ENCODE data around the gene CTBP2.

Gene CTBP2

DNA sequence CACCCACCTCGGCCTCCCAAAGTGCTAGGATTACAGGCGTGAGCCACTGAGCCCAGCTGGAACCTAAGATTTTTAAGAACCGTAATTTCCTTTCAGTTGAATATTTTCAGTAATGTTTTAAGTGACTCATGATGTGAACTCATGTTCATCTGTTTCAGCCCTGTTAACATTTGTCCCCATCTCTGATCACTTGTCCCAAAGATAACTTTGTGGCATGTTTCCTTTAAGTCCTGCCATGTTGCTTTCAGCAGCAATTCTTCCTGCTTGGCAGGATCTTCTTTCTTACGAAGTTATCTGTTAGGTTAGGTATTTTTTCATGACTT lies 199.2 kb downstream of the CTBP2 start:
- CTCF ChIA-PET = interaction anchor here (1.4 to 2.0 kb wide), 2 partner anchors 9 to 31 kb away, joined by 3 to 6 read pairs; no protein-coding TSS in a partner anchor

DNA sequence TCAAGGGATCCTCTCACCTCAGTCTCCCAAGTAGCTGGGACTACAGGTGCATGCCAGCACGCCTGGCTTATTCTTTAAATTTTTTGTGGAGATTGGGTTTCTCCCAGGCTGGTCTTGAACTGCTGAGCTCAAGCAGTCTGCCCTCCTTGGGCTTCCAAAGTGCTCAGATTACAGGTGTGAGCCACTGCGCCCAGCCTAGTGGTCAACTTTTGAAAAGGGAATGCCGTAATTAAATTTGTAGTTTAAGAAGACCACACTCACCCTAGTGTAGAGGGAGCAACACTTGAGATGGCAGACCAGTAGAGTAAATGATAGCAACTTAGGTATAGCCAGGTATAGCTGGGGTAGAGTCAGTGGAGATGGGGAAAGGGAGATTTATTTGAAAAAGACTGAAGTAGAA lies 200.8 kb downstream of the CTBP2 start:
- ChIA-PET POLR2A (no interaction called here), CTCF (interaction anchor here (1.5 kb wide), 1 partner anchor 13 kb away, joined by 4 read pairs; no protein-coding TSS in a partner anchor)
- TF ChIP-seq CTCF (IDR thresholded peaks at IDR 0.05; ENCODE audit: insufficient read depth, low read length, missing control alignments) = no peak
- no peak overlapping the region for H3K4me3 ChIP-seq (ENCODE audit: low read depth, low read length)
- DNase-seq (ENCODE audit: low read depth, low spot score) = no peak

More for the DNA sequence above, 199.2 kb downstream of the CTBP2 start:
- DNase-seq (ENCODE audit: low read depth, low spot score) = no peak
- TF ChIP-seq CTCF (IDR thresholded peaks at IDR 0.05; ENCODE audit: insufficient read depth, low read length, missing control alignments) = no peak
- POLR2A ChIA-PET = no interaction called here
- no peak overlapping the region for H3K4me3 ChIP-seq (ENCODE audit: low read depth, low read length)

DNA sequence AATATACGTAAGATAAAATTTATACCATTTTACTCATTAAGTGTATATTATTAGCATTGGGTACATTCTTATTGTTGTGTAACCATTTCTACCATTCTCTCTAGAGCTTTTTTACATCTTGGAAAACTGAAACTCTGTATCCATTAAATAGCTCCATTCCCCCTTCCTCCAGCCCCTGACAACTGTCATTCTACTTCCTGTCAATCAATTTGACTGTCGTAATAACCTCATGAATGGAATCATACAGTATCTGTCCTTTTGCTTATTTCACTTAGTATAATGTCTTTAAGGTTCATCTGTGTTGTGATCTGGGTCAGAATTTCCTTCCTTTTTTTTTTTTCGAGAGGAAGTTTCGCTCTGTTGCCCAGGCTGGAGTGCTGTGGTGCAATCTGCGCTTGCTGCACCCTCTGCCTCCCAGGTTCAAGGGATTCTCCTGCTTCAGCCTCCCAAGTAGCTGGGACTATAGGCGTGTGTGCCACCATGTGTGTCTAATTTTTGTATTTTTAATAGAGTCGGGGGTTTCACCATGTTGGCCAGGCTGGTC lies 202.9 kb downstream of the CTBP2 start:
- ChIA-PET CTCF (interaction anchor here (1.0 kb wide), 1 partner anchor 13 kb away, joined by 3 read pairs; no protein-coding TSS in a partner anchor), POLR2A (no interaction called here)
- no peak overlapping the region for H3K4me3 ChIP-seq (ENCODE audit: low read depth, low read length)
- no peak for DNase-seq (ENCODE audit: low read depth, low spot score)
- no peak for TF ChIP-seq CTCF (IDR thresholded peaks at IDR 0.05; ENCODE audit: insufficient read depth, low read length, missing control alignments)

GRCh38 chr10:124956764-124957163 lies 203.6 kb downstream of the CTBP2 start:
- no peak overlapping the region for H3K4me3 ChIP-seq (ENCODE audit: low read depth, low read length)
- ChIA-PET CTCF (interaction anchor here (1.0 kb wide), 1 partner anchor 12 kb away, joined by 3 read pairs; no protein-coding TSS in a partner anchor), POLR2A (no interaction called here)
- DNase-seq (ENCODE audit: low read depth, low spot score) = no peak
- TF ChIP-seq CTCF (IDR thresholded peaks at IDR 0.05; ENCODE audit: insufficient read depth, low read length, missing control alignments) = no peak

DNA sequence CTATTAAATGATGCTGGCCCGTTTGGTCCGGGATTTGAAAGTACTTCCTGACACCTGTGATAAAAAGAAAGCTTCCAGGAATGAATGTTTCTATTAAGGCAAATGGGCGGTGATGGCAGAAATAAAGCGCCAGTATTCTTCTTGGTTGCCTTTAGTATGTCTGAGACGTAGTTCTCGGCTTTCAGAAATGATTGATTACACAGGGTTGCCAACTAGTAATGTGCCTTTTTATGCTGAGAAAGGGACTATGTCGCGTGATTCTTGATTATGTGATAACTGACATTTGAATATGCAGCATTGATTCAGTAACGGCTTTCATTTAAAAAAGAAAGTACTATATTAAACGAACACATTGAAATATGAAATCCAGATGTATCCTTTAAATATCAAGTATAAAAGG lies 204.5 kb downstream of the CTBP2 start:
- DNase-seq (ENCODE audit: low read depth, low spot score) = no peak
- POLR2A ChIA-PET = no interaction called here
- CTCF ChIA-PET = no interaction called here
- no peak overlapping the region for H3K4me3 ChIP-seq (ENCODE audit: low read depth, low read length)
- no peak for TF ChIP-seq CTCF (IDR thresholded peaks at IDR 0.05; ENCODE audit: insufficient read depth, low read length, missing control alignments)

DNA sequence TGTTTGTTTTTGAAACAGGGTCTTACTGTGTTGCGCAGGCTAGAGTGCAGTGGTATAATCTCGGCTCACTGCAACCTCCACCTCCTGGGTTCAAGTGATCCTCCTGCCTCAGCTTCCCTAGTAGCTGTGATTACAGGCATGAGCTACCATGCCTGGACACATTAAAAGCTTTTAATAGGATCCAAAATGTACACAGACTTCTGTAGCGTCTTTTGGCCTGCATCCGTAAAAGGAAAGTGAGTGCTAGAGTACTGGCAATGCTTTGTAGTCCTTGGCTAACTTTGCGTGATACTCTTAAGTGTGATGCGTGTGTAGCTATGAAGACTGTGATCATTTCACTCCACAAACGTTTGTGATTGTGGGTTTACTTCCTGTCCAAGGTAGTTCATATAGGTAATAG lies 205.1 kb downstream of the CTBP2 start:
- ChIA-PET POLR2A (no interaction called here), CTCF (no interaction called here)
- DNase-seq (ENCODE audit: low read depth, low spot score) = no peak
- no peak for TF ChIP-seq CTCF (IDR thresholded peaks at IDR 0.05; ENCODE audit: insufficient read depth, low read length, missing control alignments)
- H3K4me3 ChIP-seq (ENCODE audit: low read depth, low read length) = no peak overlapping the region
